WTC11 (cell line): ENCODE measurements around the gene CTRL. TPM values are rescaled to one million over a fixed set of nuclear protein-coding genes. Genes with fewer than 3 reads are reported as not detected.

Experiments
- JAZF1 ChIP-seq: fragments of 250-450 bp; sonication (Bioruptor Pico); IDR thresholded peaks from 2 replicates; pipeline ENCODE4 v1.9.0; 2021; ENCODE audit warnings: moderate library complexity, mild to moderate bottlenecking, inconsistent platforms
- KAT7 ChIP-seq: sonication (generic); formaldehyde crosslinking; IDR thresholded peaks from 2 replicates; pipeline ENCODE4 v1.8.1; 2023; ENCODE audit warnings: missing genetic modification reagents, mild to moderate bottlenecking, borderline replicate concordance
- MLX ChIP-seq: sonication (generic); formaldehyde crosslinking; IDR thresholded peaks from 2 replicates; pipeline ENCODE4 v1.8.1; 2023; ENCODE audit warnings: mild to moderate bottlenecking, missing genetic modification reagents, moderate library complexity
- MYBL2 ChIP-seq: sonication (generic); formaldehyde crosslinking; IDR thresholded peaks from 2 replicates; pipeline ENCODE4 v1.8.1; 2023; ENCODE audit warnings: mild to moderate bottlenecking, moderate library complexity, missing genetic modification reagents
- PRRX2 ChIP-seq: fragments of 250-450 bp; sonication (Bioruptor Pico); IDR thresholded peaks from 2 replicates; pipeline ENCODE4 v1.8.0; 2021; ENCODE audit warnings: mild to moderate bottlenecking
- total RNA-seq: library from RNA; stranded (reverse); gene quantifications from 3 replicates; pipeline ENCODE4 v1.2.3, GENCODE V29; 2021
- TF ChIP-seq, protein P1 (sequence below): fragments of 250-450 bp; sonication (Bioruptor Pico); IDR thresholded peaks from 2 replicates; pipeline ENCODE4 v1.8.0; 2021; ENCODE audit warnings: mild to moderate bottlenecking
- TF ChIP-seq, protein P2 (sequence below): sonication (generic); formaldehyde crosslinking; IDR thresholded peaks from 2 replicates; pipeline ENCODE4 v1.8.1; 2022; ENCODE audit warnings: mild to moderate bottlenecking, missing genetic modification reagents, moderate library complexity, borderline replicate concordance

Gene CTRL
- total RNA-seq, 1 experiment from 2014 or later, result 2.8 TPM

DNA sequence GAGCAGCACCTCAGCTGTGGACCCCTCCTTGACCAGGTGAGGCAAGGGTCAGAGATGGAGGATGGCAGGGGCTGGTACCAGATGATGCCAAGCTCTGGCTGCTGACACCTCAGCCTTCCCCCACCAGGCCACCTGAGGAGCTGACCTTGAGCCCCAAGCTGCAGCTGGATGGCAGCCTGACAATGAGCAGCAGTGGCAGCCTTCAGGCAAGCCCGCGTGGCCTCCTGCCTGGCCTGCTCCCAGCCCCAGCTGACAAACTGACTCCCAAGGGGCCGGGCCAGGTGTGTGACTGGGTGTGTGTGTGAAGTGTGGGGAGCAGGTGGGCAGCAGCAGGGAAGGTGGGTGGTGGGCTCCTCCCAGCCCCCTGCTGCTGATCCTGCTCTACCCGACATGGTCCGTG lies 51.7 kb downstream of the CTRL start (continued):
- TF ChIP-seq, protein P1, sequence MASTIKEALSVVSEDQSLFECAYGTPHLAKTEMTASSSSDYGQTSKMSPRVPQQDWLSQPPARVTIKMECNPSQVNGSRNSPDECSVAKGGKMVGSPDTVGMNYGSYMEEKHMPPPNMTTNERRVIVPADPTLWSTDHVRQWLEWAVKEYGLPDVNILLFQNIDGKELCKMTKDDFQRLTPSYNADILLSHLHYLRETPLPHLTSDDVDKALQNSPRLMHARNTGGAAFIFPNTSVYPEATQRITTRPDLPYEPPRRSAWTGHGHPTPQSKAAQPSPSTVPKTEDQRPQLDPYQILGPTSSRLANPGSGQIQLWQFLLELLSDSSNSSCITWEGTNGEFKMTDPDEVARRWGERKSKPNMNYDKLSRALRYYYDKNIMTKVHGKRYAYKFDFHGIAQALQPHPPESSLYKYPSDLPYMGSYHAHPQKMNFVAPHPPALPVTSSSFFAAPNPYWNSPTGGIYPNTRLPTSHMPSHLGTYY (CRISPR knock-in tag), result no peak
- TF ChIP-seq JAZF1 (CRISPR knock-in tag) (no peak), KAT7 (CRISPR knock-in tag) (no peak), MYBL2 (no peak), PRRX2 (CRISPR knock-in tag) (no peak), MLX (CRISPR knock-in tag) (no peak)
- TF ChIP-seq, protein P2, sequence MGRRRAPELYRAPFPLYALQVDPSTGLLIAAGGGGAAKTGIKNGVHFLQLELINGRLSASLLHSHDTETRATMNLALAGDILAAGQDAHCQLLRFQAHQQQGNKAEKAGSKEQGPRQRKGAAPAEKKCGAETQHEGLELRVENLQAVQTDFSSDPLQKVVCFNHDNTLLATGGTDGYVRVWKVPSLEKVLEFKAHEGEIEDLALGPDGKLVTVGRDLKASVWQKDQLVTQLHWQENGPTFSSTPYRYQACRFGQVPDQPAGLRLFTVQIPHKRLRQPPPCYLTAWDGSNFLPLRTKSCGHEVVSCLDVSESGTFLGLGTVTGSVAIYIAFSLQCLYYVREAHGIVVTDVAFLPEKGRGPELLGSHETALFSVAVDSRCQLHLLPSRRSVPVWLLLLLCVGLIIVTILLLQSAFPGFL (CRISPR knock-in tag), result no peak

Other genes with a start within 250 kb of the CTRL start
- 19.3 to 29.5 TPM (median 22.8 TPM) in 3 replicates for gene GFOD2, start 212.5 kb downstream of the CTRL start, total RNA-seq
- 14.0 to 16.9 TPM (median 16.1 TPM) in 3 replicates for gene RANBP10, start 125.3 kb downstream of the CTRL start, total RNA-seq
- 0.41 to 1.7 TPM (median 0.48 TPM) in 3 replicates for gene TSNAXIP1, start 125.0 kb downstream of the CTRL start, total RNA-seq
- 46.5 to 49.0 TPM (median 47.4 TPM) in 3 replicates for gene THAP11, start 89.5 kb downstream of the CTRL start, total RNA-seq
- gene NUTF2, start 84.9 kb downstream of the CTRL start, total RNA-seq, result 183 to 205 TPM (median 200 TPM) in 3 replicates
- gene CENPT, start 84.2 kb downstream of the CTRL start, total RNA-seq, result 52.1 to 58.3 TPM (median 57.3 TPM) in 3 replicates
- gene EDC4, start 58.8 kb downstream of the CTRL start, total RNA-seq, result 72.6 to 83.7 TPM (median 74.1 TPM) in 3 replicates
- gene NRN1L, start 47.0 kb downstream of the CTRL start, total RNA-seq, result 7.0 to 12.4 TPM (median 7.4 TPM) in 3 replicates
- gene PSKH1, start 38.6 kb downstream of the CTRL start, total RNA-seq, result 29.0 to 32.6 TPM (median 31.6 TPM) in 3 replicates
- 34.8 to 40.9 TPM (median 35.3 TPM) in 3 replicates for gene PSMB10, start 5.0 kb upstream of the CTRL start, total RNA-seq
- gene LCAT, start 12.3 kb upstream of the CTRL start, total RNA-seq, result 23.3 to 38.3 TPM (median 25.8 TPM) in 3 replicates
- gene SLC12A4, start 36.8 kb upstream of the CTRL start, total RNA-seq, result 67.5 to 94.1 TPM (median 73.7 TPM) in 3 replicates
- 1.6 to 2.7 TPM (median 2.5 TPM) in 3 replicates for gene DPEP3, start 48.6 kb upstream of the CTRL start, total RNA-seq
- gene DPEP2, start 67.6 kb upstream of the CTRL start, total RNA-seq, result 0.13 to 0.25 TPM in 2 of 3 replicates, not detected in the other
- 0.32 TPM in 1 of 3 replicates, not detected in the others for gene DPEP2NB, start 84.0 kb upstream of the CTRL start, total RNA-seq
- gene DDX28, start 91.4 kb upstream of the CTRL start, total RNA-seq, result 15.2 to 18.3 TPM (median 17.7 TPM) in 3 replicates
- 23.5 to 27.9 TPM (median 25.8 TPM) in 3 replicates for gene DUS2, start 91.4 kb upstream of the CTRL start, total RNA-seq
- gene NFATC3, start 153.5 kb upstream of the CTRL start, total RNA-seq, result 32.5 to 34.6 TPM (median 33.3 TPM) in 3 replicates